Measurements from ENCODE around the gene INSC.

INSC gene

DNA sequence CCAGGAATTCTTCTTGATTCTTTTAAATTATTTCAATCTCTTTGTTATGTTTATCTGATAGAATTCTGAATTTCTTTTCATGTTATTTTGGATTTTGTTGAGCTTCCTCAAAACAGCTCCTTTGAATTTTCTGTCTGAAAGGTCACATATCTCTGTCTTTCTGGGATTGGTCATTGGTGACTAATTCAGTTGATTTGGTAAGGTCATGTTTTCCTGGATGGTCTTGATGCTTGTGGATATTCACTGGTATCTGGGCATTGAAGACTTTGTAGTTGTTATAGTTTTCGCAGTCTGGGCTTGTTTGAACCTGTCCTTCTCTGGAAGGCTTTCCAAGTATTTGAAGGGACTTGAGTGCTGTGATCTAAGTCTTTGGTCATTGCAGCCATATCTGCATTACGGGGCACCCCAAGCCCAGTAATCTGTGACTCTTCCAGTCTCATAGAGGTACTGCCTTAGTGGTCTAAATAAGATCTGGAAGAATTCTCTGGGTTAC, 18.9 kb upstream of the INSC start:
- Histone ChIP-seq H3K4me1 (ENCODE audit: insufficient read depth, low read length) (no peaks in the 10 kb centered on the region), H3K4me3 (ENCODE audit: low read length) (no peak overlapping the region), H3K27ac (ENCODE audit: low read length) (no peak overlapping the region), H3K36me3 (ENCODE audit: insufficient read depth, low read depth, low read length) (no peaks in the 10 kb centered on the region), H3K9me3 (ENCODE audit: insufficient read depth, low read depth, low read length) (no peaks in the 10 kb centered on the region), H3K27me3 (ENCODE audit: insufficient read depth, low read length) (no peaks in the 10 kb centered on the region), H3K9ac (ENCODE audit: low read depth, low read length) (no peak overlapping the region)

DNA sequence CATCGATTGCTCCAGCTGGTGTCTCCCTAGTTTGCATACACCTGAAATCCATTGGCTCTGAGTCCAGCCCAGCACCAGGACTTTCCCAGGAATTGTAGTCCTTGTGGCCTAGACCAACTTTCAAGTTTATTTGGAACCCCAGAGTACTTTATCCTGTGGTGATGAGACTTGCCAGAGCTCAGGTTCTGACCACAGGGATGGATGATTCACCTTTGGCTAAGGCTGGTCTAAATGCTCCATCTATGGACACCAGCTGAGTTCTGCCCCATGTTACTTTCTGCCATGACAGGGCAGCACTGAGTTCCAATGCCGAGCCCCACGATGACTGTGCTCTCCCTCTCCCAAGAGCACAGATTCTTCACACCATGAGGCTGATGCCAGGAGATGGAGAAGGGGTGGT, 17.3 kb upstream of the INSC start:
- Histone ChIP-seq H3K9me3 (ENCODE audit: insufficient read depth, low read depth, low read length) (no peaks in the 10 kb centered on the region), H3K36me3 (ENCODE audit: insufficient read depth, low read depth, low read length) (no peaks in the 10 kb centered on the region), H3K9ac (ENCODE audit: low read depth, low read length) (no peak overlapping the region), H3K4me3 (ENCODE audit: low read length) (no peak overlapping the region), H3K27ac (ENCODE audit: low read length) (no peak overlapping the region), H3K27me3 (ENCODE audit: insufficient read depth, low read length) (no peaks in the 10 kb centered on the region), H3K4me1 (ENCODE audit: insufficient read depth, low read length) (no peaks in the 10 kb centered on the region)

DNA sequence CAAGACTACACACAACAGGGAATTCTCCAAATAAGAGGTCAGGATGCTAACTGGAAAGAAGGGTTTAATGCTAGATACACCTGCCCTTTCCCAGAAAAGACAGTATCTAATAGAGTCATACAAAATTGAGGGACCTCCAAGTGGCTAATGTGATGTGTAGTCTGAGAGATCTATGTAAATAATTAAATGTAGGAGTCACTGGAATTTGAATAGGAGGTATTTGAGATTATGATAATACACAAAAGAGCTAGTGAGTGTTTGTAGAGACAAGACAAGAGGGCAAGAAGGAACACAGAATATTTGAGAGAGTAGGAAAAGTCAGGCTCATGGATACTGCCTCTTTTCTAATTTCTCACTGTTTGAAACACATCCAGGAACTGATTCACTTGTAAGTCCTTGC, 15.5 kb upstream of the INSC start:
- Histone ChIP-seq H3K9ac (ENCODE audit: low read depth, low read length) (no peak overlapping the region), H3K27me3 (ENCODE audit: insufficient read depth, low read length) (no peaks in the 10 kb centered on the region), H3K27ac (ENCODE audit: low read length) (no peak overlapping the region), H3K36me3 (ENCODE audit: insufficient read depth, low read depth, low read length) (no peaks in the 10 kb centered on the region), H3K4me1 (ENCODE audit: insufficient read depth, low read length) (no peaks in the 10 kb centered on the region), H3K9me3 (ENCODE audit: insufficient read depth, low read depth, low read length) (no peaks in the 10 kb centered on the region), H3K4me3 (ENCODE audit: low read length) (no peak overlapping the region)

DNA sequence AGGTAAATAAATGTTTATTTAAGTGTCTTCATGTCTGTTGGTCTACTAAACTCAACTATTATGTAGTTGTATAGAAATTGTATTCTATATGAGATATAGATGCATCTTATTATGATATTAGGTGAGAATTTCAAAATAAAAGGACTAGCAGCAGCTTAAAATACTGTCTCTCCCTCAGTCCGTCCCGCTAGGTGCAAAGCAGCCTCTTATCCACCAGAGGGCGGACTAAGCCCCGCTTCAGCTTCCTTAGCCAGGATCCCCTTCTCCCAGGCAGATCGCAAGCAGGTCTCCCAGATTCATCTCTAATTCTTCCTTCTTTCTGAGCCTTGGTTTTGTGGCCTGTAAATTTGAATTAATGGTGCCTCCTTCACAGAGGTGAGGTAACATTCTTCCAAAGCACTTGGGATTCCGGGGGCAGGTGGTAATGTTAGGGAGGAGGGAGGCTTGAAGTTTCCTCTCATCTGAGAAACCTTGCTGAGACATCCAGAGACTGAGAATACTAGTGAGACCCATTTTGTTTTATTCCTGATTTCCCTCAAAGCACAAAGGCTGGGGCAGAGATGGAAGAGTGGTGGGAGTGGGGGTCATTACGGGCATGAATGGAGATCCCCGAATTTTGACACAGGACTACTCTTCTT, 13.5 kb upstream of the INSC start:
- Histone ChIP-seq H3K4me1 (ENCODE audit: insufficient read depth, low read length) (no peaks in the 10 kb centered on the region), H3K36me3 (ENCODE audit: insufficient read depth, low read depth, low read length) (no peaks in the 10 kb centered on the region), H3K27ac (ENCODE audit: low read length) (no peak overlapping the region), H3K27me3 (ENCODE audit: insufficient read depth, low read length) (no peaks in the 10 kb centered on the region), H3K9me3 (ENCODE audit: insufficient read depth, low read depth, low read length) (no peaks in the 10 kb centered on the region), H3K9ac (ENCODE audit: low read depth, low read length) (no peak overlapping the region), H3K4me3 (ENCODE audit: low read length) (no peak overlapping the region)

DNA sequence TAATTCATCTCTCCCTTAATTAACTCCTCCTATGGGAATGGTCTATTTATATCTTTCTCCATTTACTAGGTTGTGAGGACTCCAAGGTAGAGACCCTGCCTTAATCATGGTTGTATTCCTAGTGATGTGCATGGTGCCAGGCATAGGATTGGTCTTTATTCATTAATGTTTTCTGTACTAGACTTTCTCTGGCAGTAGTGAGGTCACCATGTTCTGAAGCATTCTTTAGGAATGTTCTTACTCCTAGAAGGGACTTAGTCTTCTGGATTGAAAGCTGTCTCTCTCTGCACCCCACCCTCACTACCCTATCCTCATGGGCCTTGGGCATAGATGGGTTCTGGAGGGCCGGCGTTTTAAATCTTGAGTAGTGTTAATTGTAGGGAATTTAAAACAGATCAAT, 10.6 kb upstream of the INSC start:
- Histone ChIP-seq H3K36me3 (ENCODE audit: insufficient read depth, low read depth, low read length) (no peaks in the 10 kb centered on the region), H3K9me3 (ENCODE audit: insufficient read depth, low read depth, low read length) (no peaks in the 10 kb centered on the region), H3K27me3 (ENCODE audit: insufficient read depth, low read length) (no peaks in the 10 kb centered on the region), H3K4me3 (ENCODE audit: low read length) (no peak overlapping the region), H3K9ac (ENCODE audit: low read depth, low read length) (no peak overlapping the region), H3K4me1 (ENCODE audit: insufficient read depth, low read length) (no peaks in the 10 kb centered on the region), H3K27ac (ENCODE audit: low read length) (no peak overlapping the region)

DNA sequence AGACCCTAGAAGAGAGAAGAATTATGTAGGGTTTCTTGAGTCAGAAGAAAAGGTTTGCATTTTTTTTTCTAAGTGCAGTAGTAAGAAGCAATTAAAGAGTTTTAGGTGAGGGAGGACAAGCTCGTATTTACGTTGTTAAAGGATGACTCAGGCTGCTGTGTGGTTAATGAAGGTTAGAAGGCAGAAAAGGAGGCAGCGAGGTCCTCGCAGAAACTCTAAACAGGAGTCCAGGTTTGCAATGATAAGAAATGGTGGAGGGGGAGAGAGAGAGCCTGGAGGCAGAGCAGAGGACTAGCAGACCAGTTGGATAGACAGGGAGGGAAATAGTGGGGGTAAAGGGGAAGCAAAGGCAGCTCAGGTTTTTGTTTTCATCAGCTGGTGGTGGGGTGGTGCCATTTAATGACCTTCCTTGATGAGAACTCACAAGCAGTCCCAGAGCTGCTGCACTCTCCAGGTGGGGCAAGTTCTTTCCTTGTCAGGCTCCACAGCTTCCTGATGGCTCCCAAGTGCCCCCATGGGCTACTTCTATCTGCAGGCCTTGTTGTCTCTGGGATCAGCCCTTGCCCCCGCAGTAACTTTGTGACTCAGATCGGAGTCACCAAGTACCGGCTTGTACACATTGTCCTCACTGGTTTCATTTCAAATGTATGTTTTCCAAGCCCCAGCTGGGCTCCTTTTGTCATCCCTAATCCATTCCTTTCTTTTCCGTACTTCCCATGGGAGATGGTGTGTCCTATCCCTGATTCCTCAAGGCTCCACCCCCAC, 8.3 kb upstream of the INSC start:
- Histone ChIP-seq H3K36me3 (ENCODE audit: insufficient read depth, low read depth, low read length) (no peaks in the 10 kb centered on the region), H3K9ac (ENCODE audit: low read depth, low read length) (no peak overlapping the region), H3K27me3 (ENCODE audit: insufficient read depth, low read length) (no peaks in the 10 kb centered on the region), H3K27ac (ENCODE audit: low read length) (no peak overlapping the region), H3K4me3 (ENCODE audit: low read length) (no peak overlapping the region), H3K4me1 (ENCODE audit: insufficient read depth, low read length) (no peaks in the 10 kb centered on the region), H3K9me3 (ENCODE audit: insufficient read depth, low read depth, low read length) (no peaks in the 10 kb centered on the region)

DNA sequence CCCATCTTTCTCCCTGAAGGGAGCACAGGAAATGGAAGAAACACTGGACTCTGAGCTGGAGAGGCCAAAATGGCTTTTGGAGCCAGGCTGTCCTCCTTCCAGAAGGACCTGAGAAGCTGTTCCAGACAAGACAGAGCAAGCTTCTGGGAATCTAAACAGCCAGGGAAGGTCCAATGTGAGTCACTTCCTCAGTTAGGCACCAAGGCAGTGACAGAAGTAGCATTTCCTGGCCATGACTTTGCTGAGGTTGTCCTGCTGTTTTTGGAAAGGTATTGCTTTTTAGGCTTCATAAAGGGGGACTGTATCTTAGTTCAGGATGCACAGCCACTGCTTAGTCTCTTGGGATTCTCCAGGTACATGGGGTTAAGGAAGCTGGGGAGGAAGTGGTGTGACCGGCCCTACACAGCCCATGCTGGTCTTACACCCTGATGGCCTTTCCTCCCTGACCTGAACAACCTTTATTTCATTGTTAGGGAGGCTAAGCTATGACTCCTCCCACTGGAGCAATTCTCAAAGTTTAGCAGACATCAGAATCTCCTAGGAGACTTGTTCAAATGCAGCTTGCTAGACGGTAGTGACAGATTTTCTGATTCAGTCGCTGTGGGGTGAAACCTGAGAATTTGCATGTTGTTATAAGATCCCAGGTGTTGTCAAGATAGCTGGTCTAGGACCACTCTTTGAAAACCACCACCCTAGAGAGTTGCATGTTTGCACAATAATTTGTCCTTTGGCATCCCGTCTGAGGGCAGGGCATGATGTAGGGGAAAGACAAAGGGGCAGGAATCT, 6.8 kb upstream of the INSC start:
- Histone ChIP-seq H3K27ac (ENCODE audit: low read length) (no peak overlapping the region), H3K36me3 (ENCODE audit: insufficient read depth, low read depth, low read length) (no peaks in the 10 kb centered on the region), H3K27me3 (ENCODE audit: insufficient read depth, low read length) (peaks cover 4% of the 10 kb centered on the region), H3K4me1 (ENCODE audit: insufficient read depth, low read length) (no peaks in the 10 kb centered on the region), H3K9me3 (ENCODE audit: insufficient read depth, low read depth, low read length) (no peaks in the 10 kb centered on the region), H3K4me3 (ENCODE audit: low read length) (no peak overlapping the region), H3K9ac (ENCODE audit: low read depth, low read length) (no peak overlapping the region)

DNA sequence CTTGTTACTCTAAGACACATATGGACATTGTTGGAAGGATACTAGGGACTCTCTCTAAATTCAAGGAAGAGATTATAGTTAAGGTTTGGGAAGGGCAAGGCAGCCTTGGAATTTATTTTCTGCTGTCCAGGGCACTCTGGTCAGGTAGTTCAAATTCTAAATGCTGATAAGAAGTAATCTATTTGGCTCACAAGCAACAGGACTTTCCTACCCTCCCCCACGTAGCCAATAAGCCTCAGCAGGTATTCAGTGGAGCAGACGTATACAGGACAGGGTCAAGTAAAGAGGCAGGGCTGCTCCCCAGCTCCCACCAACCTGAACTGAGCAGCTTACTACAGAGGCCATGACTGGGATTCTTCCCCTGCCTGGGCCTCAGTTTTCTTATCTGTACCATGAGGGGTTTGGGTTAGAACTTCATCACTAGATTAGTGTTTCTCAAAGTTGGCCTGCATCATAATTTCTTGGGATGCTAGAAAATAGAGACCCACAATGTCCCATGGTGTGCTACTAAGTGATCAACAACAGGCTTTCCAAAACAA, 6.1 kb upstream of the INSC start:
- Histone ChIP-seq H3K4me3 (ENCODE audit: low read length) (no peak overlapping the region), H3K36me3 (ENCODE audit: insufficient read depth, low read depth, low read length) (no peaks in the 10 kb centered on the region), H3K27me3 (ENCODE audit: insufficient read depth, low read length) (peaks cover 11% of the 10 kb centered on the region), H3K4me1 (ENCODE audit: insufficient read depth, low read length) (no peaks in the 10 kb centered on the region), H3K9me3 (ENCODE audit: insufficient read depth, low read depth, low read length) (no peaks in the 10 kb centered on the region), H3K9ac (ENCODE audit: low read depth, low read length) (no peak overlapping the region), H3K27ac (ENCODE audit: low read length) (no peak overlapping the region)

DNA sequence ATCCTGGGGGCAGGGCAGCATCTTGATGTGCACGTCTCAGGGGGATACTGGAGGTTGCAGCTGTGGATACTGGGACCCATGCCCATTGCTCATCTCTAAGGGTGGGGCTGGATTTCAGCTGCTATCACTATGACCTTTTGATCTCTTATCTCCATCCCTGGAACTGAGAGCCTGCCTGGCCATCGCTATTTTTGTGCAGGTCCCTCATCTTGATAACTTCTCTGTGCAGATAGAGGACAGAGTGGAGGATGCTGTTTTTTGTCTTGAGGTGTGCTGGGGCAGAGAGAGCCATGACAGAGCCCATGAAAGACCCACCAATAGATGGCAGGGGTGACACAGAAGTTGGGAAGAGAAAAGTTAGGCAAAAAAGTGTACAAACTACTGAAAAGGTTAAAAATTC, 5.1 kb upstream of the INSC start:
- peaks cover 20% of the 10 kb centered on the region for H3K27me3 ChIP-seq (ENCODE audit: insufficient read depth, low read length)
- H3K4me1 ChIP-seq (ENCODE audit: insufficient read depth, low read length) = no peaks in the 10 kb centered on the region
- H3K36me3 ChIP-seq (ENCODE audit: insufficient read depth, low read depth, low read length) = no peaks in the 10 kb centered on the region
- H3K9ac ChIP-seq (ENCODE audit: low read depth, low read length) = no peak overlapping the region
- H3K27ac ChIP-seq (ENCODE audit: low read length) = no peak overlapping the region
- H3K9me3 ChIP-seq (ENCODE audit: insufficient read depth, low read depth, low read length) = no peaks in the 10 kb centered on the region
- no peak overlapping the region for H3K4me3 ChIP-seq (ENCODE audit: low read length)

DNA sequence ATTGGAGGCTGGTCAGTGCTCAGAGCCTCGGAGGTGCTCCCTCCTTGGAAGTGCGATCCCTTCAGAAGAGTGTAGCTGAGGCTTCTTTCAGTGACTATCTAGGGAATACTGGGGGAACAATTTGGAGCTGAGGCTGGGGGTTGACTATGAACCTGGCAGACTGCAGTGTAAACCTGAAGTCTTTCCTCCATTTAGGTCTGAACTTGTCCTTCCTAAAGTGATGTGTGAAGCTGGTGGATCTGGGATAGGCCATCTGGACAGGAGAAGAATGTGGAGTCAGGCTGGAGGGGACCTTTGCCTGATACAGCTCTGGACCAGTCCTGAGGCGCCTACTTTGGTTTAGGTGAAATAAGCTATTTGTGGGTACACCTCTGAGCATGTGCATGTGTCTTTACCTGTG, 3.5 kb upstream of the INSC start:
- H3K9ac ChIP-seq (ENCODE audit: low read depth, low read length) = no peak overlapping the region
- no peaks in the 10 kb centered on the region for H3K4me1 ChIP-seq (ENCODE audit: insufficient read depth, low read length)
- H3K27ac ChIP-seq (ENCODE audit: low read length) = no peak overlapping the region
- H3K9me3 ChIP-seq (ENCODE audit: insufficient read depth, low read depth, low read length) = no peaks in the 10 kb centered on the region
- no peaks in the 10 kb centered on the region for H3K36me3 ChIP-seq (ENCODE audit: insufficient read depth, low read depth, low read length)
- H3K27me3 ChIP-seq (ENCODE audit: insufficient read depth, low read length) = peaks cover 36% of the 10 kb centered on the region
- H3K4me3 ChIP-seq (ENCODE audit: low read length) = no peak overlapping the region

DNA sequence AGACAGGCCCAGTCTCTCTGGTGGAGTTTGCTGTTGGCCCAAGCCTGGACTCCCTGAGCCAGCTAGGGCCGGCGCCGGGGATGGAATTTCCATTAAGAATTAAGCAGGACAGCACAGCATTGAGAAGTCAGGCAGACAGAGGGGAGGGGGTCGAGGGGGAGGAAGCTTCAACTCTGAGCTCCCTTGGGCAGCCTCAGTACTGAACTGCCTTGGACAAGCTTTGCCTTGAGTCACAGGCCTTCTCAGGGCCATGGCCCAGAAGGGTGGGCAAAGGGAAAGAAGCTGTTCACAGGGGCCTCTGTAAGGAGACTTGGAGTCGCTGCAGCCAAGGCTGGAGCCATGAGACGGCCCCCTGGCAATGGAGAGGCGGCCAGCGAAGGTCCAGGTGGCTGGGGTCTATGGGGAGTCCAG, 2.6 kb upstream of the INSC start:
- no peak overlapping the region for H3K4me3 ChIP-seq (ENCODE audit: low read length)
- no peak overlapping the region for H3K27ac ChIP-seq (ENCODE audit: low read length)
- peaks cover 39% of the 10 kb centered on the region for H3K27me3 ChIP-seq (ENCODE audit: insufficient read depth, low read length)
- no peaks in the 10 kb centered on the region for H3K36me3 ChIP-seq (ENCODE audit: insufficient read depth, low read depth, low read length)
- H3K9me3 ChIP-seq (ENCODE audit: insufficient read depth, low read depth, low read length) = no peaks in the 10 kb centered on the region
- no peak overlapping the region for H3K9ac ChIP-seq (ENCODE audit: low read depth, low read length)
- no peaks in the 10 kb centered on the region for H3K4me1 ChIP-seq (ENCODE audit: insufficient read depth, low read length)
